GM10266 (cell line): ENCODE results near the gene NACAD.
"Not testable (repeated sequence)": the region's sequence is repeated elsewhere in the genome, so short reads cannot be mapped to it uniquely, and the experiment has no call there.

Source experiments
- DNase-seq: peaks from one replicate; pipeline ENCODE4 v3.0.0; 2012; ENCODE audit errors: extremely low spot score
- CTCF ChIP-seq: IDR thresholded peaks from 2 replicates; pipeline ENCODE4 v1.5.1; 2012; ENCODE audit warnings: mild to moderate bottlenecking, low read depth; ENCODE audit not compliant: control insufficient read depth, insufficient read depth; ENCODE audit errors: missing control alignments

The NACAD gene

GRCh38 chr7:45048748-45049147, 40.0 kb downstream of the NACAD start:
- no peak for DNase-seq
- TF ChIP-seq CTCF, result no peak

GRCh38 chr7:45044338-45044737, 44.4 kb downstream of the NACAD start:
- no peak for TF ChIP-seq CTCF
- DNase-seq, result no peak

- TF ChIP-seq CTCF, result no peak
- no peak for DNase-seq
These were observed 49.7 kb downstream of the NACAD start for GRCh38 chr7:45039106-45039505.

- no peak for DNase-seq
- TF ChIP-seq CTCF, result no peak
These were observed 50.9 kb downstream of the NACAD start for GRCh38 chr7:45037876-45038275.

- TF ChIP-seq CTCF, result no peak
- no peak for DNase-seq
These were observed 52.0 kb downstream of the NACAD start for GRCh38 chr7:45036796-45037195.

- TF ChIP-seq CTCF, result no peak
- no peak for DNase-seq
These were observed 52.5 kb downstream of the NACAD start for GRCh38 chr7:45036317-45036716.

GRCh38 chr7:45035893-45036292, 52.9 kb downstream of the NACAD start:
- no peak for TF ChIP-seq CTCF
- DNase-seq, result no peak

GRCh38 chr7:45035371-45035770, 53.4 kb downstream of the NACAD start:
- DNase-seq, result no peak
- no peak for TF ChIP-seq CTCF

GRCh38 chr7:45034710-45035109, 54.1 kb downstream of the NACAD start:
- not testable (repeated sequence) for DNase-seq
